GM21528 (cell line): ENCODE data around the gene NOL7.

ENCODE experiments used
- ATAC-seq: cut with Tn5 transposase; IDR thresholded peaks from one replicate; pipeline ENCODE4 v1.9.1; 2021; ENCODE audit warnings: mild to moderate bottlenecking, moderate library complexity; ENCODE audit not compliant: unreplicated experiment, low FRiP score

Gene NOL7

GRCh38 chr6:13593103-13593502 lies 22.0 kb upstream of the NOL7 start:
- ATAC-seq, result no peak

- no peak for ATAC-seq
Measured at GRCh38 chr6:13593720-13594119, 21.4 kb upstream of the NOL7 start.

- ATAC-seq, result no peak
Measured at GRCh38 chr6:13597073-13597472, 18.1 kb upstream of the NOL7 start.

GRCh38 chr6:13600036-13600435 lies 15.1 kb upstream of the NOL7 start:
- no peak for ATAC-seq

- ATAC-seq, result no peak
Measured at GRCh38 chr6:13604135-13604534, 11.0 kb upstream of the NOL7 start.

- ATAC-seq, result no peak
Measured at GRCh38 chr6:13604546-13605416, 10.4 kb upstream of the NOL7 start.

GRCh38 chr6:13605634-13606033 lies 9.5 kb upstream of the NOL7 start:
- ATAC-seq, result no peak

GRCh38 chr6:13611715-13612114 lies 3.4 kb upstream of the NOL7 start:
- ATAC-seq, result no peak

GRCh38 chr6:13613029-13613594 lies 2.0 kb upstream of the NOL7 start:
- no peak for ATAC-seq

- peak; percentile 27 for ATAC-seq
Measured at GRCh38 chr6:13614126-13614925, 809 bp upstream of the NOL7 start.

GRCh38 chr6:13615792-13616120 lies 621 bp downstream of the NOL7 start:
- no peak for ATAC-seq

GRCh38 chr6:13617066-13617465 lies 1.9 kb downstream of the NOL7 start:
- no peak for ATAC-seq

GRCh38 chr6:13624871-13625288 lies 9.7 kb downstream of the NOL7 start:
- no peak for ATAC-seq

GRCh38 chr6:13629459-13630116 lies 14.5 kb downstream of the NOL7 start:
- ATAC-seq, result no peak

- no peak for ATAC-seq
Measured at GRCh38 chr6:13630499-13630898, 15.4 kb downstream of the NOL7 start.

- ATAC-seq, result no peak
Measured at GRCh38 chr6:13633343-13633742, 18.2 kb downstream of the NOL7 start.

- ATAC-seq, result no peak
Measured at GRCh38 chr6:13635948-13636658, 21.0 kb downstream of the NOL7 start.

GRCh38 chr6:13638014-13638413 lies 22.9 kb downstream of the NOL7 start:
- ATAC-seq, result no peak

- ATAC-seq, result no peak
Measured at GRCh38 chr6:13638626-13639025, 23.5 kb downstream of the NOL7 start.

GRCh38 chr6:13641315-13641714 lies 26.2 kb downstream of the NOL7 start:
- no peak for ATAC-seq
